ENCODE data around the gene TP53I13.

DNA sequence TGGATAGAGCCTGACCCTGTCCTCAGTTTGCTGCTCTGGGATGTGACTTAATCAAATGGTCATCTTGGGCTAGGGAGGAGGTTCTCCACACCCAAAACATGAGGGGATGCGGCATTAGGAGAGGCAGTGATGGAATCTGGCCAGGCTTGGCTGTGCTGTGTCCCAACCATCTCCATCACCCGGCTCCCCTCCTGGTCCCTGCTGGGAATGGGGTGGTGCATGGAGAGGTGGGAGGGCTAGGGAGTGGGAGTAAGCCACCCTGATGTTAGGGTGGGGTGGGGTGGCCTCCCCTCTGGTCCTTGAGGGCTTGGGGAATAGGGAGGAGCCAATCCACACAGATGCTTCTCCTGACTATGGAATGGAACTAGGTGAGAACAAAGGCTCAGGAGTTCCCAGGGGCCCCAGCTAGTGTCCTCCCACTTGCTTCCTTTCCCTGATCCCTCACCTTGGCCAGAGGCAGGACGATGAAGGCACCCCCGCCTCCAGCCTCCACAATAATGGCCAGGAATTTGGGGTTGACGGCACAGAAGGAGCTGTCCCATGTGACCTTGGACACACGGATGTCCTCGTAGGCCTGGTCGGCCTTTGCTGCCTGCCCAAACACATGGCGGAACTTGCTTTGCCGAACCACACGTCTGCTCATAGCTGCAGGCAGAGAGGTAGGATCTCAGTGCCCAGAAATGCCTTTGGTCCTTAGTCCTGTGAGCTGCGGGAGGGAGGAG is 52.4 kb downstream of the TP53I13 start:
- TF ChIP-seq, protein P1, sequence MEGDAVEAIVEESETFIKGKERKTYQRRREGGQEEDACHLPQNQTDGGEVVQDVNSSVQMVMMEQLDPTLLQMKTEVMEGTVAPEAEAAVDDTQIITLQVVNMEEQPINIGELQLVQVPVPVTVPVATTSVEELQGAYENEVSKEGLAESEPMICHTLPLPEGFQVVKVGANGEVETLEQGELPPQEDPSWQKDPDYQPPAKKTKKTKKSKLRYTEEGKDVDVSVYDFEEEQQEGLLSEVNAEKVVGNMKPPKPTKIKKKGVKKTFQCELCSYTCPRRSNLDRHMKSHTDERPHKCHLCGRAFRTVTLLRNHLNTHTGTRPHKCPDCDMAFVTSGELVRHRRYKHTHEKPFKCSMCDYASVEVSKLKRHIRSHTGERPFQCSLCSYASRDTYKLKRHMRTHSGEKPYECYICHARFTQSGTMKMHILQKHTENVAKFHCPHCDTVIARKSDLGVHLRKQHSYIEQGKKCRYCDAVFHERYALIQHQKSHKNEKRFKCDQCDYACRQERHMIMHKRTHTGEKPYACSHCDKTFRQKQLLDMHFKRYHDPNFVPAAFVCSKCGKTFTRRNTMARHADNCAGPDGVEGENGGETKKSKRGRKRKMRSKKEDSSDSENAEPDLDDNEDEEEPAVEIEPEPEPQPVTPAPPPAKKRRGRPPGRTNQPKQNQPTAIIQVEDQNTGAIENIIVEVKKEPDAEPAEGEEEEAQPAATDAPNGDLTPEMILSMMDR (IDR thresholded peaks at IDR 0.05) = no peak
- TF ChIP-seq POLR2A (IDR thresholded peaks at IDR 0.05) (no peak), POLR2AphosphoS5 (IDR thresholded peaks at IDR 0.05) (no peak), EP300 (IDR thresholded peaks at IDR 0.05) (no peak)
